H1 (cell line): ENCODE measurements around the gene MYH10. TPM values are rescaled to one million over a fixed set of nuclear protein-coding genes. Genes with fewer than 3 reads are reported as not detected.

Experiments used
- polyA plus RNA-seq, 7 experiments: library from polyadenylated mRNA; depleted of rRNA in 3 of 7; stranded (reverse) in 5 of 7; unstranded in 2 of 7; fragments of >200 nt in 5 of 7; fragments of 200-250 nt in 2 of 7; gene quantifications; 1 replicate in 5 of 7; 2 replicates in 1 of 7; 4 replicates in 1 of 7; pipeline versions ENCODE4 v1.2.1 to v1.2.3, GENCODE V29; 2011 to 2013; ENCODE audit warnings: missing spikeins in 2 of 7, mixed read lengths in 2 of 7
- small RNA-seq: library from polyadenylated mRNA; stranded (forward); fragments of <200 nt; extraction: miRNeasy Mini kit (QIAGEN cat#:217004); gene quantifications from one replicate; pipeline ENCODE3, GENCODE V24; 2013; ENCODE audit not compliant: insufficient read depth
- total RNA-seq: library from RNA; stranded (reverse); fragmentation: NEBNext Ultra II Directional; extraction: Animal tissue kit (Norgen Biotek cat#: 25700); gene quantifications from 2 replicates; pipeline ENCODE4 v1.2.1, GENCODE V29; 2021

MYH10 gene
- total and polyA plus RNA-seq, 2 of the 8 experiments (the other 6 are each of a cell fraction or from before 2014, with no cell fraction given): 64.1 to 289 TPM

Small RNAs within 50 kb of the gene (small RNA-seq; reads per million reads assigned to genes)
- gene RNU7-43P: not detected

Other genes with a start within 250 kb of the MYH10 start
- gene RPL26, start 247.5 kb downstream of the MYH10 start, total RNA-seq: 1,963 and 1,980 TPM in 2 replicates
- 1,277 and 2,554 TPM in 2 replicates for gene RPL26, start 247.5 kb downstream of the MYH10 start, polyA plus RNA-seq (2011; rRNA removed)
- gene RNF222, start 232.9 kb downstream of the MYH10 start, total RNA-seq: not detected in 2 replicates
- not detected in 2 replicates for gene RNF222, start 232.9 kb downstream of the MYH10 start, polyA plus RNA-seq (2011; rRNA removed)
- gene NDEL1, start 194.8 kb downstream of the MYH10 start, total RNA-seq: 31.3 and 32.9 TPM in 2 replicates
- 31.1 and 31.2 TPM in 2 replicates for gene NDEL1, start 194.8 kb downstream of the MYH10 start, polyA plus RNA-seq (2011; rRNA removed)
- gene CCDC42, start 114.1 kb upstream of the MYH10 start, total RNA-seq: not detected in 2 replicates
- gene CCDC42, start 114.1 kb upstream of the MYH10 start, polyA plus RNA-seq (2011; rRNA removed): not detected in 2 replicates
- gene SPDYE4, start 127.8 kb upstream of the MYH10 start, total RNA-seq: not detected in 2 replicates
- gene SPDYE4, start 127.8 kb upstream of the MYH10 start, polyA plus RNA-seq (2011; rRNA removed): not detected in 2 replicates
- gene MFSD6L, start 168.6 kb upstream of the MYH10 start, total RNA-seq: 2.6 and 2.8 TPM in 2 replicates
- 2.7 and 3.5 TPM in 2 replicates for gene MFSD6L, start 168.6 kb upstream of the MYH10 start, polyA plus RNA-seq (2011; rRNA removed)
- 0.23 and 0.24 TPM in 2 replicates for gene PIK3R6, start 236.9 kb upstream of the MYH10 start, total RNA-seq
- gene PIK3R6, start 236.9 kb upstream of the MYH10 start, polyA plus RNA-seq (2011; rRNA removed): 0.72 and 1.2 TPM in 2 replicates